Caco-2 (cell line): Measurements from ENCODE around the gene MRPL43. TPM values are rescaled to one million over a fixed set of nuclear protein-coding genes. Genes with fewer than 3 reads are reported as not detected.
"Not testable (repeated sequence)": the region's sequence is repeated elsewhere in the genome, so short reads cannot be mapped to it uniquely, and the experiment has no call there.

Experiments used
- BruUV-seq: library from RNA; stranded (reverse); fragments of 400-500 nt; replicated peaks from 2 replicates; lab custom pipeline; 2021; lab: Mats Ljungman, UMichigan
- CTCF ChIA-PET: fragments of 300-600 bp; sonication (Branson Sonifier 250); formaldehyde crosslinking; loops from one replicate; lab custom pipeline; 2022; ENCODE audit warnings: antibody characterized with exemption; lab: Charles Lee
- POLR2A ChIA-PET: fragments of 300-600 bp; sonication (Branson Sonifier 250); formaldehyde crosslinking; loops from one replicate; lab custom pipeline; 2022; ENCODE audit warnings: antibody characterized with exemption; lab: Charles Lee
- DNase-seq, 2 experiments: peaks; one replicate each; pipeline versions ENCODE4 v3.0.0 to v3.0.0-alpha.2; 2020 to 2022
- H3K27me3 ChIP-seq: replicated peaks from 2 replicates; pipeline ENCODE4 v1.6.0; 2011; ENCODE audit warnings: low read length; ENCODE audit not compliant: control insufficient read depth, insufficient read depth
- H3K36me3 ChIP-seq: 2 replicates; pipeline ENCODE4 v1.5.1; 2011; ENCODE audit warnings: low read length; ENCODE audit not compliant: control insufficient read depth, insufficient read depth
- H3K4me1 ChIP-seq: fragments of 250-450 bp; sonication (Bioruptor Pico); 2 replicates; pipeline ENCODE4 v1.5.1; 2020; ENCODE audit warnings: mild to moderate bottlenecking
- H3K4me3 ChIP-seq: 2 replicates; pipeline ENCODE4 v1.5.1; 2011; ENCODE audit warnings: low read depth, mild to moderate bottlenecking, control low read depth, low read length
- H3K9me3 ChIP-seq: fragments of 250-450 bp; sonication (Bioruptor Pico); 2 replicates; pipeline ENCODE4 v1.5.1; 2020; ENCODE audit warnings: mild to moderate bottlenecking, moderate library complexity
- H3K27ac Mint-ChIP-seq: one replicate; pipeline ENCODE4 v1.8.0; 2022; ENCODE audit warnings: mixed read lengths; ENCODE audit not compliant: unreplicated experiment
- H3K27me3 Mint-ChIP-seq: one replicate; pipeline ENCODE4 v1.8.0; 2022; ENCODE audit warnings: mixed read lengths; ENCODE audit not compliant: insufficient read depth, unreplicated experiment
- H3K36me3 Mint-ChIP-seq: one replicate; pipeline ENCODE4 v1.8.0; 2022; ENCODE audit warnings: mild to moderate bottlenecking, mixed read lengths; ENCODE audit not compliant: insufficient read depth, unreplicated experiment
- H3K4me1 Mint-ChIP-seq: one replicate; pipeline ENCODE4 v1.8.0; 2022; ENCODE audit warnings: low read depth, mixed read lengths; ENCODE audit not compliant: unreplicated experiment
- H3K4me3 Mint-ChIP-seq: one replicate; pipeline ENCODE4 v1.8.0; 2022; ENCODE audit warnings: mild to moderate bottlenecking, moderate library complexity, mixed read lengths; ENCODE audit not compliant: unreplicated experiment
- H3K9me3 Mint-ChIP-seq: one replicate; pipeline ENCODE4 v1.8.0; 2022; ENCODE audit warnings: mixed read lengths; ENCODE audit not compliant: unreplicated experiment
- CTCF ChIP-seq, 2 experiments: fragments of 200-600 bp in 1 of 2; IDR thresholded peaks; 1 replicate in 1 of 2; 2 replicates in 1 of 2; pipeline versions ENCODE4 v1.5.1 to v1.8.0; 2011 to 2022; ENCODE audit warnings: antibody characterized with exemption in 1 of 2, control low read depth in 1 of 2, inconsistent platforms in 1 of 2, low read depth in 1 of 2, low read length in 1 of 2, mild to moderate bottlenecking in 1 of 2, moderate library complexity in 1 of 2; ENCODE audit not compliant: insufficient read depth in 1 of 2, severe bottlenecking in 1 of 2, unreplicated experiment in 1 of 2
- intact Hi-C: fragments of 100-400 bp; cut with micrococcal nuclease; formaldehyde crosslinking; loops from one replicate; pipeline ENCODE4 v1.10.0; 2022; ENCODE audit not compliant: unreplicated experiment
- total RNA-seq: library from RNA; stranded (reverse); gene quantifications from 2 replicates; pipeline ENCODE4 v1.2.3, GENCODE V29; 2022

Gene MRPL43
- total RNA-seq, 1 experiment from 2014 or later, result 82.1 TPM

GRCh38 chr10:100977436-100977835 lies 9.9 kb downstream of the MRPL43 start:
- Mint-ChIP-seq H3K9me3 (no peaks in the 10 kb centered on the region), H3K4me3 (no peak overlapping the region), H3K36me3 (peaks cover 55% of the 10 kb centered on the region), H3K4me1 (peaks cover 23% of the 10 kb centered on the region), H3K27ac (no peak overlapping the region), H3K27me3 (no peaks in the 10 kb centered on the region)
- BruUV-seq, result no TSS peak
- H3K4me3 ChIP-seq, result no peak overlapping the region
- no peaks in the 10 kb centered on the region for H3K27me3 ChIP-seq
- peaks cover 14% of the 10 kb centered on the region for H3K4me1 ChIP-seq
- DNase-seq, result no peak
- peaks cover 20% of the 10 kb centered on the region for H3K36me3 ChIP-seq
- POLR2A ChIA-PET, result no interaction called here
- H3K9me3 ChIP-seq, result no peaks in the 10 kb centered on the region
- intact Hi-C loops, result no loop called here
- no peak for TF ChIP-seq CTCF (IDR thresholded peaks at IDR 0.05; ENCODE audit: insufficient read depth in 1 of 2, low read depth in 1 of 2, low read length in 1 of 2, severe bottlenecking in 1 of 2, unreplicated experiment in 1 of 2)
- CTCF ChIA-PET, result no interaction called here

GRCh38 chr10:100976906-100977305 lies 10.4 kb downstream of the MRPL43 start:
- POLR2A ChIA-PET, result no interaction called here
- BruUV-seq, result no TSS peak
- Histone ChIP-seq H3K36me3 (peaks cover 20% of the 10 kb centered on the region), H3K9me3 (no peaks in the 10 kb centered on the region), H3K27me3 (no peaks in the 10 kb centered on the region), H3K4me3 (no peak overlapping the region), H3K4me1 (peaks cover 19% of the 10 kb centered on the region)
- DNase-seq, result no peak
- Mint-ChIP-seq H3K36me3 (peaks cover 51% of the 10 kb centered on the region), H3K27ac (no peak overlapping the region), H3K9me3 (no peaks in the 10 kb centered on the region), H3K27me3 (no peaks in the 10 kb centered on the region), H3K4me3 (no peak overlapping the region), H3K4me1 (peaks cover 29% of the 10 kb centered on the region)
- CTCF ChIA-PET, result interaction anchor here (0.6 kb wide), 1 partner anchor 20 kb away, joined by 7 read pairs; no protein-coding TSS in a partner anchor
- no peak for TF ChIP-seq CTCF (IDR thresholded peaks at IDR 0.05; ENCODE audit: insufficient read depth in 1 of 2, low read depth in 1 of 2, low read length in 1 of 2, severe bottlenecking in 1 of 2, unreplicated experiment in 1 of 2)
- intact Hi-C loops, result no loop called here

GRCh38 chr10:100975397-100975796 lies 11.9 kb downstream of the MRPL43 start:
- H3K27me3 Mint-ChIP-seq, intact Hi-C loops, H3K9me3 ChIP-seq, DNase-seq, BruUV-seq, POLR2A ChIA-PET, H3K27me3 ChIP-seq, H3K4me3 Mint-ChIP-seq, H3K4me3 ChIP-seq, CTCF ChIA-PET, H3K27ac Mint-ChIP-seq, H3K9me3 Mint-ChIP-seq: not testable (repeated sequence)
- Histone ChIP-seq H3K4me1 (peaks cover 34% of the 10 kb centered on the region), H3K36me3 (peaks cover 17% of the 10 kb centered on the region; the same call in 1 of the 2 replicates)
- Mint-ChIP-seq H3K4me1 (peaks cover 44% of the 10 kb centered on the region), H3K36me3 (peaks cover 46% of the 10 kb centered on the region)
